Measurements from ENCODE around the gene PTPRU.
"Not testable (repeated sequence)": the region's sequence is repeated elsewhere in the genome, so short reads cannot be mapped to it uniquely, and the experiment has no call there.

The PTPRU gene

GRCh38 chr1:29221296-29221695 lies 15.0 kb upstream of the PTPRU start:
- no peak for DNase-seq

GRCh38 chr1:29222260-29222659 lies 14.1 kb upstream of the PTPRU start:
- DNase-seq = not testable (repeated sequence)

- no peak for DNase-seq
Measured at GRCh38 chr1:29222686-29223085, 13.6 kb upstream of the PTPRU start.

GRCh38 chr1:29223521-29223920 lies 12.8 kb upstream of the PTPRU start:
- DNase-seq = no peak

GRCh38 chr1:29224356-29224837 lies 11.9 kb upstream of the PTPRU start:
- DNase-seq = no peak

GRCh38 chr1:29225361-29225760 lies 11.0 kb upstream of the PTPRU start:
- DNase-seq = no peak

GRCh38 chr1:29227511-29227910 lies 8.8 kb upstream of the PTPRU start:
- no peak for DNase-seq

GRCh38 chr1:29230204-29230552 lies 6.1 kb upstream of the PTPRU start:
- no peak for DNase-seq

GRCh38 chr1:29230553-29231378 lies 5.6 kb upstream of the PTPRU start, which contains the start of gene MECR:
MECR (minus strand) TSS chr1:29230934; CDS start chr1:29230906, 28 bp downstream.
- peak; percentile 61 to 97 (median 89) for DNase-seq

GRCh38 chr1:29232387-29232786 lies 3.9 kb upstream of the PTPRU start:
- DNase-seq = no peak

- no peak for DNase-seq
Measured at GRCh38 chr1:29233693-29234092, 2.6 kb upstream of the PTPRU start.

GRCh38 chr1:29234471-29234870 lies 1.9 kb upstream of the PTPRU start:
- DNase-seq = no peak

GRCh38 chr1:29234881-29235280 lies 1.4 kb upstream of the PTPRU start:
- DNase-seq = not testable (repeated sequence)

GRCh38 chr1:29236712-29237128 lies 398 bp downstream of the PTPRU start:
- no peak for DNase-seq

GRCh38 chr1:29237129-29237821 lies 953 bp downstream of the PTPRU start:
- peak in 6 of 56 donors; percentile 5 to 28 (median 20) for DNase-seq

GRCh38 chr1:29237852-29238619 lies 1.7 kb downstream of the PTPRU start:
- DNase-seq = peak in 2 of 56 donors; percentile 31 to 35

- DNase-seq = no peak
Measured at GRCh38 chr1:29238620-29239002, 2.3 kb downstream of the PTPRU start.

- DNase-seq = no peak
Measured at GRCh38 chr1:29239142-29239541, 2.8 kb downstream of the PTPRU start.

GRCh38 chr1:29240400-29240837 lies 4.1 kb downstream of the PTPRU start:
- DNase-seq = no peak

- no peak for DNase-seq
Measured at GRCh38 chr1:29240986-29241385, 4.7 kb downstream of the PTPRU start.

GRCh38 chr1:29243023-29243870 lies 6.9 kb downstream of the PTPRU start:
- DNase-seq = no peak
